ENCODE measurements around the gene PTX3. TPM values are rescaled to one million over a fixed set of nuclear protein-coding genes. Genes with fewer than 3 reads are reported as not detected.

The PTX3 gene
- total RNA-seq (2012; rRNA removed) = 846 and 904 TPM in 2 replicates

- Histone ChIP-seq H3K9me3 (replicated peaks; ENCODE audit: low read length) (no peaks in the 10 kb centered on the region), H3K4me1 (ENCODE audit: control insufficient read depth, insufficient read depth, low read length) (peaks cover 11% of the 10 kb centered on the region), H3K4me3 (ENCODE audit: low read length) (peak within 1 kb of the TSS; percentile 80), H3K27me3 (ENCODE audit: control insufficient read depth, insufficient read depth, low read length) (no peaks in the 10 kb centered on the region), H3K36me3 (ENCODE audit: insufficient read depth, low read length) (peaks cover 36% of the 10 kb centered on the region), H3K4me2 (ENCODE audit: low read length) (peak within 1 kb of the TSS; percentile 87), H3K9ac (ENCODE audit: low read depth, low read length) (peak within 1 kb of the TSS; percentile 85)
These were observed at the start of gene PTX3 for GRCh38 chr3:157436583-157437291. TSS of gene PTX3 (plus strand) at chr3:157436850. CDS start at chr3:157436934, 84 bp downstream.

- H3K4me3 ChIP-seq (ENCODE audit: low read length) = no peak overlapping the region
- H3K4me2 ChIP-seq (ENCODE audit: low read length) = no peak overlapping the region
- no peaks in the 10 kb centered on the region for H3K36me3 ChIP-seq (ENCODE audit: insufficient read depth, low read length)
- no peaks in the 10 kb centered on the region for H3K9me3 ChIP-seq (replicated peaks; ENCODE audit: low read length)
- H3K4me1 ChIP-seq (ENCODE audit: control insufficient read depth, insufficient read depth, low read length) = peaks cover 23% of the 10 kb centered on the region
- H3K27me3 ChIP-seq (ENCODE audit: control insufficient read depth, insufficient read depth, low read length) = no peaks in the 10 kb centered on the region
- H3K9ac ChIP-seq (ENCODE audit: low read depth, low read length) = no peak overlapping the region
These were observed 48.8 kb upstream of the PTX3 start for GRCh38 chr3:157387708-157388435.

DNA sequence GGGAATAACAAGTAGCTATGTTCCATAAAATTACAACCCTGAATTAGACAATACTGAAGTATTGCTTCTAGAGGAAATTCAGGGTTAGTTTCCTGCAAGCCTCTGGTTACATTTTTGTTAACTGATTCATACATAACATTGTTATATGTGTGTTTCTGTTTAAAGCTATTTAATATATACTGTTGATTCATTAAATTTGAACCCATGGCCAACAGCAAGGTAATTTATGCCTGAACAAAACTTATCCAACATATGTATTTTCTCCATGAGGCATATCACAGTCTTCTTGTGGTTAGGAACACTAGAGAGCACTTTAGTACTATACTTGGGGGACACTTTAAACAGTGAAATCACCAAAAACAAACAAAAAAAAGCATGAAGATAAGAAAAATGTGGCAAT, 47.7 kb upstream of the PTX3 start:
- Histone ChIP-seq H3K9ac (ENCODE audit: low read depth, low read length) (no peak overlapping the region), H3K9me3 (replicated peaks; ENCODE audit: low read length) (no peaks in the 10 kb centered on the region), H3K36me3 (ENCODE audit: insufficient read depth, low read length) (no peaks in the 10 kb centered on the region), H3K27me3 (ENCODE audit: control insufficient read depth, insufficient read depth, low read length) (no peaks in the 10 kb centered on the region), H3K4me1 (ENCODE audit: control insufficient read depth, insufficient read depth, low read length) (peaks cover 25% of the 10 kb centered on the region), H3K4me3 (ENCODE audit: low read length) (no peak overlapping the region), H3K4me2 (ENCODE audit: low read length) (peak overlapping the region; percentile 2)

DNA sequence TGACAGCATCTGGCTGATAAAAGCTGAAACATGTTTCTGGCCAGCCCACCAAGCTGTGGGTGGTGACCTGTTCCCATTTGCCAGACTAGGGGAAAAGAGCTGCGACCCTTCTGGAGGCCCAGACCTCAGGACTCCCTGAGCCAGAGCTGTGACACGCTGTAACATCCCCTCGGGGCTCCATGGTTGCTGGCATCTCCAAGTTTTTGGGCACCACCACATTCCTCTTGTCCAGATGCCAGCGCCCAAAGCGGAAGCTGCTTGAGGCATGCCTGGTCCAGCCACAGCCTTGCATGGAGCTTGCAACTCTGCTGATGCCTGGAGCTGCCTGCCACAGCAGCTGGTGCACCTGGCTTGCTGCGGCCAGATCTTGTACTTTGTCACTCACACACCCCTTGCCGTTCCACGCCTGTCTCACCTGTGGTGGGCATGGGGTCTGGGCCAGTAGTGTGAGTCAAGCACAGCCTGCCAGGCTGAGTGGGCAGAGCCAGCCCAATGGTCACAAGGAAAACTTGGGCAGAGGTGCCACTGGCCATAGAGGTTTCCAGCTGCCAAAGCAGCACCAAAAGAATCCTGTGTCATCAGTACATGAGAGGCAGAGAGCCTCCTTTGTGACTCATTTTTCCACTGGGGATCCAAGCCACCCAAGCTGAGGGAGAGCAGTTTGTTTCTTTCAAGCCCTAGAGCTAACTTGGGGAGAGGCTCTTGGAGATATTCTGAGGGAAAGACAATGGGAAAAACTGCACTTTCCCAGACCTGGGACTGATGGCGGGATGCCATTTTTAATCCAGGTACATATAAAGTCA, 45.7 kb upstream of the PTX3 start:
- Histone ChIP-seq H3K9ac (ENCODE audit: low read depth, low read length) (no peak overlapping the region), H3K4me1 (ENCODE audit: control insufficient read depth, insufficient read depth, low read length) (peaks cover 25% of the 10 kb centered on the region), H3K4me2 (ENCODE audit: low read length) (no peak overlapping the region), H3K4me3 (ENCODE audit: low read length) (no peak overlapping the region), H3K9me3 (replicated peaks; ENCODE audit: low read length) (no peaks in the 10 kb centered on the region), H3K36me3 (ENCODE audit: insufficient read depth, low read length) (no peaks in the 10 kb centered on the region), H3K27me3 (ENCODE audit: control insufficient read depth, insufficient read depth, low read length) (no peaks in the 10 kb centered on the region)

DNA sequence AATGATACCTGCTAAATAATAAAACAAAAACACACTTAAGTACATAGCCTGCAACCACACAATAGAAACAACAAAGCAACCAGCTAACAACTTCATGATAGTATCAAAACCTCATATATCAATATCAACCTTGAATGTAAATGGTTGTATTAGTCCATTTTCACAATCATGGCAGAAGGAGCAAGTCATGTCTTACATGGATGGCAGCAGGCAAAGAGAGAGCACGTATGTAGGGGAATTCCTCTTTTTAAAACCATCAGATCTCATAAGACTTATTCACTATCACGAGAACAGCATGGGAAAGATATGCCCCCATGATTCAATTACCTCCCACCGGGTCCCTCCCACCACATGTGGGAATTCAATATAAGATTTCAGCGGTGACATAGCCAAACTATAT, 44.5 kb upstream of the PTX3 start:
- Histone ChIP-seq H3K27me3 (ENCODE audit: control insufficient read depth, insufficient read depth, low read length) (no peaks in the 10 kb centered on the region), H3K9me3 (replicated peaks; ENCODE audit: low read length) (no peaks in the 10 kb centered on the region), H3K4me1 (ENCODE audit: control insufficient read depth, insufficient read depth, low read length) (peaks cover 25% of the 10 kb centered on the region)

DNA sequence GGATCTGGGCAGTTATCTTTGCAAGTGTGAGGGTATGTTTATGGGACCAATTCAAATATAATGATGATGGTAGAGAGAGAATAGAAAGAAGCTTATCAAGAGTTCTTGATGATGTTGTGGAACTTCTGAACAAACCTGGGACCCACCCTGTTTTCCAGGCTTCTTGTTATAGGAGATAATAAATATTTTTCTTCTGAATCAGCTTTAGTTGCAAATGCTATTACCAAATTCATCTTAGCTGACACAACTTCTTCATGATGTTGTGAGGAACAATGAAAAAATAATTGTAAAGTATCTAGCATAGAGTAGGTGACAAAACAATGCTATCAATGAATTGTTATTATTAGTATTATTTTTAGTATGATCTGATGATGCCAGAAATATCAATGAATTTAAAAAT, 43.5 kb upstream of the PTX3 start:
- Histone ChIP-seq H3K27me3 (ENCODE audit: control insufficient read depth, insufficient read depth, low read length) (no peaks in the 10 kb centered on the region), H3K4me3 (ENCODE audit: low read length) (no peak overlapping the region)

More for the DNA sequence above, 44.5 kb upstream of the PTX3 start:
- Histone ChIP-seq H3K4me2 (ENCODE audit: low read length) (no peak overlapping the region), H3K4me3 (ENCODE audit: low read length) (no peak overlapping the region), H3K9ac (ENCODE audit: low read depth, low read length) (no peak overlapping the region), H3K36me3 (ENCODE audit: insufficient read depth, low read length) (no peaks in the 10 kb centered on the region)

GRCh38 chr3:157394411-157394810, 42.2 kb upstream of the PTX3 start:
- H3K9ac ChIP-seq (ENCODE audit: low read depth, low read length) = no peak overlapping the region
- no peak overlapping the region for H3K4me3 ChIP-seq (ENCODE audit: low read length)
- H3K27me3 ChIP-seq (ENCODE audit: control insufficient read depth, insufficient read depth, low read length) = no peaks in the 10 kb centered on the region
- H3K4me1 ChIP-seq (ENCODE audit: control insufficient read depth, insufficient read depth, low read length) = peaks cover 7% of the 10 kb centered on the region
- H3K9me3 ChIP-seq (replicated peaks; ENCODE audit: low read length) = no peaks in the 10 kb centered on the region
- H3K36me3 ChIP-seq (ENCODE audit: insufficient read depth, low read length) = no peaks in the 10 kb centered on the region
- no peak overlapping the region for H3K4me2 ChIP-seq (ENCODE audit: low read length)

More for the DNA sequence above, 43.5 kb upstream of the PTX3 start:
- no peak overlapping the region for H3K9ac ChIP-seq (ENCODE audit: low read depth, low read length)
- H3K4me2 ChIP-seq (ENCODE audit: low read length) = no peak overlapping the region
- peaks cover 20% of the 10 kb centered on the region for H3K4me1 ChIP-seq (ENCODE audit: control insufficient read depth, insufficient read depth, low read length)
- H3K36me3 ChIP-seq (ENCODE audit: insufficient read depth, low read length) = no peaks in the 10 kb centered on the region
- no peaks in the 10 kb centered on the region for H3K9me3 ChIP-seq (replicated peaks; ENCODE audit: low read length)

- Histone ChIP-seq H3K27me3 (ENCODE audit: control insufficient read depth, insufficient read depth, low read length) (no peaks in the 10 kb centered on the region), H3K4me2 (ENCODE audit: low read length) (no peak overlapping the region), H3K4me1 (ENCODE audit: control insufficient read depth, insufficient read depth, low read length) (no peaks in the 10 kb centered on the region), H3K36me3 (ENCODE audit: insufficient read depth, low read length) (no peaks in the 10 kb centered on the region), H3K9ac (ENCODE audit: low read depth, low read length) (no peak overlapping the region), H3K9me3 (replicated peaks; ENCODE audit: low read length) (no peaks in the 10 kb centered on the region), H3K4me3 (ENCODE audit: low read length) (no peak overlapping the region)
These were observed 38.1 kb upstream of the PTX3 start for GRCh38 chr3:157398598-157398997.

- peaks cover 21% of the 10 kb centered on the region for H3K4me1 ChIP-seq (ENCODE audit: control insufficient read depth, insufficient read depth, low read length)
- H3K27me3 ChIP-seq (ENCODE audit: control insufficient read depth, insufficient read depth, low read length) = no peaks in the 10 kb centered on the region
- H3K4me2 ChIP-seq (ENCODE audit: low read length) = no peak overlapping the region
- H3K9me3 ChIP-seq (replicated peaks; ENCODE audit: low read length) = no peaks in the 10 kb centered on the region
- no peak overlapping the region for H3K4me3 ChIP-seq (ENCODE audit: low read length)
- H3K36me3 ChIP-seq (ENCODE audit: insufficient read depth, low read length) = no peaks in the 10 kb centered on the region
- H3K9ac ChIP-seq (ENCODE audit: low read depth, low read length) = no peak overlapping the region
These were observed 32.3 kb upstream of the PTX3 start for GRCh38 chr3:157404381-157404780.

GRCh38 chr3:157405457-157405856, 31.2 kb upstream of the PTX3 start:
- Histone ChIP-seq H3K4me3 (ENCODE audit: low read length) (no peak overlapping the region), H3K4me1 (ENCODE audit: control insufficient read depth, insufficient read depth, low read length) (peaks cover 21% of the 10 kb centered on the region), H3K27me3 (ENCODE audit: control insufficient read depth, insufficient read depth, low read length) (no peaks in the 10 kb centered on the region), H3K4me2 (ENCODE audit: low read length) (peak overlapping the region; percentile 21), H3K36me3 (ENCODE audit: insufficient read depth, low read length) (no peaks in the 10 kb centered on the region), H3K9me3 (replicated peaks; ENCODE audit: low read length) (no peaks in the 10 kb centered on the region), H3K9ac (ENCODE audit: low read depth, low read length) (no peak overlapping the region)

GRCh38 chr3:157406394-157406793, 30.3 kb upstream of the PTX3 start:
- Histone ChIP-seq H3K4me2 (ENCODE audit: low read length) (no peak overlapping the region), H3K9ac (ENCODE audit: low read depth, low read length) (no peak overlapping the region), H3K27me3 (ENCODE audit: control insufficient read depth, insufficient read depth, low read length) (no peaks in the 10 kb centered on the region), H3K9me3 (replicated peaks; ENCODE audit: low read length) (no peaks in the 10 kb centered on the region), H3K36me3 (ENCODE audit: insufficient read depth, low read length) (no peaks in the 10 kb centered on the region), H3K4me3 (ENCODE audit: low read length) (no peak overlapping the region), H3K4me1 (ENCODE audit: control insufficient read depth, insufficient read depth, low read length) (peaks cover 21% of the 10 kb centered on the region)
